CD14-positive monocyte (primary cell): Measurements from ENCODE around the gene LIPT1. TPM values are rescaled to one million over a fixed set of nuclear protein-coding genes. Genes with fewer than 3 reads are reported as not detected.

ENCODE experiments used
- DNase-seq, 3 donors: peaks; one replicate each; pipeline ENCODE4 v3.0.0-alpha.2; 2011 to 2022
- H2AFZ ChIP-seq: 2 replicates; pipeline ENCODE4 v1.6.0; 2012; ENCODE audit warnings: mild to moderate bottlenecking, low read depth, low read length, inconsistent platforms; ENCODE audit not compliant: insufficient read depth, poor library complexity, severe bottlenecking
- H3K27ac ChIP-seq, 2 donors: 1 replicate in 1 of 2; 2 replicates in 1 of 2; pipeline ENCODE4 v1.5.1; 2012 to 2013; ENCODE audit warnings: low read length in 2 of 2, control low read depth in 1 of 2, inconsistent platforms in 1 of 2, low read depth in 1 of 2, mild to moderate bottlenecking in 1 of 2
- H3K27me3 ChIP-seq, 2 donors: one replicate each; pipeline versions ENCODE4 v1.6.0 to v1.6.1; 2011 to 2013; ENCODE audit warnings: low read length in 2 of 2; ENCODE audit not compliant: control insufficient read depth in 2 of 2, insufficient read depth in 2 of 2
- H3K36me3 ChIP-seq, 2 donors: replicated peaks in 1 of 2; 1 replicate in 1 of 2; 2 replicates in 1 of 2; pipeline versions ENCODE4 v1.5.1 to v1.6.1; 2012 to 2013; ENCODE audit warnings: low read length in 2 of 2, control low read depth in 1 of 2, inconsistent platforms in 1 of 2, mild to moderate bottlenecking in 1 of 2; ENCODE audit not compliant: insufficient read depth in 2 of 2, control insufficient read depth in 1 of 2
- H3K4me1 ChIP-seq, 2 donors: 1 replicate in 1 of 2; 2 replicates in 1 of 2; pipeline versions ENCODE4 v1.5.1 to v1.6.1; 2012 to 2013; ENCODE audit warnings: low read length in 2 of 2, control low read depth in 1 of 2, inconsistent platforms in 1 of 2, mild to moderate bottlenecking in 1 of 2, moderate library complexity in 1 of 2; ENCODE audit not compliant: insufficient read depth in 2 of 2, control insufficient read depth in 1 of 2
- H3K4me2 ChIP-seq: replicated peaks from 2 replicates; pipeline ENCODE3; 2012; ENCODE audit warnings: low read length, moderate library complexity, mild to moderate bottlenecking; ENCODE audit not compliant: poor library complexity, severe bottlenecking; ENCODE audit errors: extremely low read depth
- H3K4me3 ChIP-seq, 3 experiments: fragments of 200-600 bp in 1 of 3; sonication (generic) in 1 of 3; replicated peaks in 1 of 3; 1 replicate in 2 of 3; 2 replicates in 1 of 3; pipeline ENCODE4 v1.5.1; 2011 to 2013; ENCODE audit warnings: low read length in 3 of 3, mild to moderate bottlenecking in 3 of 3, control low read depth in 2 of 3, low read depth in 2 of 3, inconsistent platforms in 1 of 3, moderate library complexity in 1 of 3
- H3K79me2 ChIP-seq: 2 replicates; pipeline ENCODE4 v1.6.0; 2012; ENCODE audit warnings: mild to moderate bottlenecking, control low read depth, inconsistent platforms, low read length, moderate library complexity; ENCODE audit not compliant: insufficient read depth
- H3K9ac ChIP-seq: 2 replicates; pipeline ENCODE4 v1.6.0; 2017; ENCODE audit warnings: low read length, mild to moderate bottlenecking; ENCODE audit not compliant: insufficient read depth, poor library complexity, severe bottlenecking
- H3K9me3 ChIP-seq, 2 donors: replicated peaks in 1 of 2; 1 replicate in 1 of 2; 2 replicates in 1 of 2; pipeline versions ENCODE4 v1.5.1 to v1.6.1; 2012 to 2013; ENCODE audit warnings: low read length in 2 of 2, control low read depth in 1 of 2; ENCODE audit not compliant: control insufficient read depth in 1 of 2, insufficient read depth in 1 of 2
- H4K20me1 ChIP-seq: 2 replicates; pipeline ENCODE4 v1.6.0; 2012; ENCODE audit warnings: mild to moderate bottlenecking, low read length, control low read depth, moderate library complexity; ENCODE audit not compliant: insufficient read depth
- H3K27ac Mint-ChIP-seq, 7 donors: one replicate each; pipeline ENCODE4 v1.8.0; 2020; ENCODE audit warnings: mild to moderate bottlenecking in 7 of 7, mixed read lengths in 7 of 7, moderate library complexity in 6 of 7, inconsistent platforms in 2 of 7
- H3K27me3 Mint-ChIP-seq, 3 donors: one replicate each; pipeline ENCODE4 v1.8.0; 2021 to 2022; ENCODE audit warnings: low read depth in 3 of 3, mild to moderate bottlenecking in 3 of 3, mixed read lengths in 3 of 3, moderate library complexity in 3 of 3, inconsistent platforms in 1 of 3
- H3K36me3 Mint-ChIP-seq, 2 donors: one replicate each; pipeline ENCODE4 v1.8.0; 2020; ENCODE audit warnings: mixed read lengths in 2 of 2, inconsistent platforms in 1 of 2, mild to moderate bottlenecking in 1 of 2
- H3K4me1 Mint-ChIP-seq: one replicate; pipeline ENCODE4 v1.8.0; 2020; ENCODE audit warnings: mild to moderate bottlenecking, mixed read lengths
- H3K4me3 Mint-ChIP-seq, 2 donors: one replicate each; pipeline ENCODE4 v1.8.0; 2020; ENCODE audit warnings: mild to moderate bottlenecking in 2 of 2, mixed read lengths in 2 of 2, moderate library complexity in 1 of 2
- H3K9me3 Mint-ChIP-seq, 7 donors: one replicate each; pipeline ENCODE4 v1.8.0; 2020 to 2022; ENCODE audit warnings: mixed read lengths in 7 of 7, mild to moderate bottlenecking in 6 of 7, moderate library complexity in 6 of 7, inconsistent platforms in 2 of 7
- CTCF ChIP-seq: fragments of 200-600 bp; IDR thresholded peaks from one replicate; pipeline ENCODE4 v1.8.0; 2022; ENCODE audit warnings: antibody characterized with exemption, mild to moderate bottlenecking
- WGBS: methylation state at CpG from one replicate; pipeline ENCODE4 v1.1.5; 2013; ENCODE audit warnings: missing lambda C conversion rate; ENCODE audit not compliant: insufficient coverage; 5-methylcytosine and 5-hydroxymethylcytosine counted together
- intact Hi-C, 2 donors: fragments of 100-400 bp; cut with micrococcal nuclease; formaldehyde crosslinking; loops; one replicate each; pipeline versions ENCODE4 v1.15.0 to v1.15.1; 2023
- polyA plus RNA-seq, 3 donors: library from polyadenylated mRNA; depleted of rRNA in 1 of 3; unstranded in 2 of 3; stranded (reverse) in 1 of 3; fragments of 300-500 nt in 2 of 3; fragments of >200 nt in 1 of 3; fragmentation: Illumina TruSeq in 2 of 3; gene quantifications; 1 replicate in 2 of 3; 2 replicates in 1 of 3; pipeline ENCODE4 v1.2.3, GENCODE V29; 2012 to 2021

Gene LIPT1
- polyA plus RNA-seq, 3 donors: 6.1 to 8.2 (median 7.5) TPM

- Histone ChIP-seq H3K79me2 (peaks cover 29% of the 10 kb centered on the region), H4K20me1 (peaks cover 39% of the 10 kb centered on the region), H3K9me3 (no peaks in the 10 kb centered on the region), H3K9ac (no peak overlapping the region), H3K27me3 (no peaks in the 10 kb centered on the region), H3K4me2 (no peak overlapping the region), H3K4me1 (no peaks in the 10 kb centered on the region), H3K36me3 (peaks cover 62 to 71% of the 10 kb centered on the region in 2 donors), H2AFZ (no peak overlapping the region), H3K4me3 (no peak overlapping the region), H3K27ac (no peak overlapping the region)
- no peak overlapping the region for H3K4me3 Mint-ChIP-seq
- intact Hi-C loops: loop anchor here in 1 of 2 donors (10.0 kb wide), 1 partner anchor 87 kb away; no protein-coding TSS in a partner anchor
- peaks cover 3% of the 10 kb centered on the region for H3K4me1 Mint-ChIP-seq
- no peaks in the 10 kb centered on the region for H3K9me3 Mint-ChIP-seq
- peak overlapping the region in 1 of 7 donors; percentile 82 for H3K27ac Mint-ChIP-seq
- WGBS: no CpG with 5 or more reads among the region's 8 CpGs
- DNase-seq: no peak
- no peaks in the 10 kb centered on the region for H3K27me3 Mint-ChIP-seq
- TF ChIP-seq CTCF: no peak
- peaks cover 55 to 67% of the 10 kb centered on the region in 2 donors for H3K36me3 Mint-ChIP-seq
Measured at GRCh38 chr2:99171377-99172140, 16.8 kb downstream of the LIPT1 start.

GRCh38 chr2:99180755-99181623, 26.2 kb downstream of the LIPT1 start, which contains the start of the genes MITD1 and MRPL30:
Gene MITD1 (minus strand): TSS chr2:99181058. CDS start chr2:99180981, 77 bp downstream.
Gene MRPL30 (plus strand): TSS chr2:99181184. CDS start chr2:99186204, 5,020 bp downstream.
- Histone ChIP-seq H3K4me1 (peaks cover 24 to 31% of the 10 kb centered on the region in 2 donors), H3K36me3 (no peaks in the 10 kb centered on the region), H3K4me3 (peak within 1 kb of the TSS; percentile 82 to 95 (median 95)), H3K27ac (peak within 1 kb of the TSS; percentile 82 to 94), H2AFZ (peak within 1 kb of the TSS; percentile 91), H3K9me3 (no peaks in the 10 kb centered on the region), H3K9ac (peak within 1 kb of the TSS; percentile 74), H3K4me2 (peak within 1 kb of the TSS; percentile 89), H4K20me1 (peaks cover 33% of the 10 kb centered on the region), H3K27me3 (no peaks in the 10 kb centered on the region), H3K79me2 (peaks cover 96% of the 10 kb centered on the region)
- Mint-ChIP-seq H3K4me3 (peak within 1 kb of the TSS; percentile 97 to 100), H3K9me3 (no peaks in the 10 kb centered on the region), H3K27ac (peak within 1 kb of the TSS; percentile 96 to 99 (median 98)), H3K36me3 (peaks cover 2 to 6% of the 10 kb centered on the region in 2 donors), H3K4me1 (peaks cover 48% of the 10 kb centered on the region), H3K27me3 (peaks cover 0 to 1% (median 0%) of the 10 kb centered on the region in 3 donors)
- 0% methylated on average over 39 of the region's 39 CpGs for WGBS
- TF ChIP-seq CTCF: no peak
- intact Hi-C loops: loop anchor here (1.0 to 10.0 kb wide), 4 partner anchors 152 to 574 kb away; partner anchors contain the start of genes COA5 (in 1 of the 2), REV1 (in 1 of the 2), TXNDC9 (in 1 of the 2) and UNC50 (in 1 of the 2)
- peak; percentile 92 to 95 (median 94) for DNase-seq
